Neuronal stem cell (in vitro differentiated cells): Measurements from ENCODE around the gene MAP7D1.

Experiments
- DNase-seq: peaks from one replicate; pipeline ENCODE4 v3.0.0-alpha.2; 2013; ENCODE audit warnings: low spot score
- H2AFZ ChIP-seq: one replicate; pipeline ENCODE4 v1.6.1; 2013; ENCODE audit warnings: mild to moderate bottlenecking, low read length, inconsistent platforms
- H2AK5ac ChIP-seq: 2 replicates; pipeline ENCODE4 v1.6.1; 2013; ENCODE audit warnings: low read depth, mild to moderate bottlenecking, inconsistent platforms, low read length, moderate library complexity, mixed read lengths
- H2BK120ac ChIP-seq: 2 replicates; pipeline ENCODE4 v1.6.1; 2013; ENCODE audit warnings: low read depth, mild to moderate bottlenecking, inconsistent platforms, low read length, moderate library complexity, mixed read lengths
- H2BK12ac ChIP-seq: one replicate; pipeline ENCODE4 v1.6.1; 2013; ENCODE audit warnings: low read length, inconsistent platforms
- H2BK15ac ChIP-seq: 2 replicates; pipeline ENCODE4 v1.6.1; 2013; ENCODE audit warnings: mild to moderate bottlenecking, low read length, inconsistent platforms, mixed read lengths
- H2BK5ac ChIP-seq: one replicate; pipeline ENCODE4 v1.6.1; 2013; ENCODE audit warnings: inconsistent platforms, mild to moderate bottlenecking, low read length, moderate library complexity
- H3K14ac ChIP-seq: one replicate; pipeline ENCODE4 v1.6.1; 2013; ENCODE audit warnings: low read length, inconsistent platforms
- H3K18ac ChIP-seq: 2 replicates; pipeline ENCODE4 v1.6.1; 2013; ENCODE audit warnings: low read length, inconsistent platforms
- H3K23ac ChIP-seq: 2 replicates; pipeline ENCODE4 v1.6.1; 2013; ENCODE audit warnings: low read depth, mild to moderate bottlenecking, mixed read lengths, low read length, inconsistent platforms; ENCODE audit not compliant: poor library complexity
- H3K27ac ChIP-seq: replicated peaks from 3 replicates; pipeline ENCODE4 v1.5.1; 2013; ENCODE audit warnings: low read length, inconsistent platforms
- H3K27me3 ChIP-seq, 3 experiments: 2 replicates each; pipeline ENCODE4 v1.6.1; 2013; ENCODE audit warnings: low read length in 3 of 3, mild to moderate bottlenecking in 2 of 3, inconsistent platforms in 1 of 3, low read depth in 1 of 3, mixed read lengths in 1 of 3, moderate library complexity in 1 of 3; ENCODE audit not compliant: control insufficient read depth in 3 of 3, insufficient read depth in 3 of 3
- H3K36me3 ChIP-seq, 2 donors: replicated peaks in 1 of 2; 2 replicates each; pipeline ENCODE4 v1.6.1; 2013; ENCODE audit warnings: low read length in 2 of 2; ENCODE audit not compliant: control insufficient read depth in 2 of 2, insufficient read depth in 2 of 2
- H3K4ac ChIP-seq: 2 replicates; pipeline ENCODE4 v1.6.1; 2013; ENCODE audit warnings: inconsistent platforms, mild to moderate bottlenecking, low read length, moderate library complexity
- H3K4me1 ChIP-seq, 2 donors: 1 replicate in 1 of 2; 2 replicates in 1 of 2; pipeline ENCODE4 v1.6.1; 2013; ENCODE audit warnings: low read length in 2 of 2, low read depth in 1 of 2; ENCODE audit not compliant: control insufficient read depth in 2 of 2, insufficient read depth in 1 of 2
- H3K4me2 ChIP-seq: one replicate; pipeline ENCODE4 v1.6.1; 2013; ENCODE audit warnings: mild to moderate bottlenecking, low read length, inconsistent platforms; ENCODE audit not compliant: insufficient read depth, poor library complexity, severe bottlenecking
- H3K4me3 ChIP-seq, 2 donors: 2 replicates each; pipeline ENCODE4 v1.5.1; 2013; ENCODE audit warnings: low read length in 2 of 2, mild to moderate bottlenecking in 2 of 2, inconsistent platforms in 1 of 2, moderate library complexity in 1 of 2
- H3K79me1 ChIP-seq: one replicate; pipeline ENCODE4 v1.6.1; 2013; ENCODE audit warnings: low read depth, mild to moderate bottlenecking, inconsistent platforms, low read length, moderate library complexity
- H3K9ac ChIP-seq: one replicate; pipeline ENCODE4 v1.6.1; 2013; ENCODE audit warnings: mild to moderate bottlenecking, low read depth, low read length, inconsistent platforms; ENCODE audit not compliant: poor library complexity
- H3K9me3 ChIP-seq, 2 donors: replicated peaks in 1 of 2; 2 replicates each; pipeline versions ENCODE3 to v1.6.1; 2013; ENCODE audit warnings: low read length in 2 of 2, mild to moderate bottlenecking in 2 of 2, inconsistent platforms in 1 of 2, low read depth in 1 of 2, mixed read lengths in 1 of 2, moderate library complexity in 1 of 2; ENCODE audit not compliant: control insufficient read depth in 2 of 2, insufficient read depth in 1 of 2
- H4K8ac ChIP-seq: one replicate; pipeline ENCODE4 v1.6.1; 2013; ENCODE audit warnings: low read depth, mild to moderate bottlenecking, inconsistent platforms, low read length, moderate library complexity
- H4K91ac ChIP-seq: one replicate; pipeline ENCODE4 v1.6.1; 2013; ENCODE audit warnings: low read length, low read depth, mild to moderate bottlenecking, inconsistent platforms; ENCODE audit not compliant: poor library complexity
- WGBS, 2 donors: extraction: QIAGEN DNeasy Blood & Tissue Kit; methylation state at CpG; one replicate each; pipeline ENCODE4 v1.1.7; 2013; ENCODE audit warnings: missing lambda C conversion rate in 2 of 2, mixed read lengths in 1 of 2; ENCODE audit not compliant: insufficient read length in 2 of 2, insufficient replicate concordance in 1 of 2; ENCODE audit errors: extremely low coverage in 2 of 2; 5-methylcytosine and 5-hydroxymethylcytosine counted together

MAP7D1 gene

GRCh38 chr1:36176106-36176949, 20.4 kb downstream of the MAP7D1 start:
- Histone ChIP-seq H2BK12ac (no peak overlapping the region), H3K4me1 (peaks cover 0 to 20% of the 10 kb centered on the region in 2 donors), H3K14ac (no peak overlapping the region), H3K36me3 (peaks cover 64 to 98% of the 10 kb centered on the region in 2 donors), H3K4me2 (no peak overlapping the region), H3K18ac (peak overlapping the region; percentile 87), H2BK5ac (peak overlapping the region; percentile 32), H3K23ac (peak overlapping the region; percentile 70), H2AFZ (no peak overlapping the region), H3K9me3 (peaks cover 0 to 2% of the 10 kb centered on the region in 2 donors), H2AK5ac (no peak overlapping the region), H2BK120ac (no peak overlapping the region), H4K91ac (no peak overlapping the region), H3K4ac (no peak overlapping the region), H3K9ac (no peak overlapping the region), H3K27me3 (no peaks in the 10 kb centered on the region), H3K27ac (no peak overlapping the region), H3K79me1 (peaks cover 14% of the 10 kb centered on the region), H3K4me3 (no peak overlapping the region), H4K8ac (peak overlapping the region; percentile 6), H2BK15ac (no peak overlapping the region)
- WGBS, 2 donors, result no CpG with 5 or more reads among the region's 76 CpGs
- DNase-seq, result no peak

GRCh38 chr1:36177589-36178431, 21.9 kb downstream of the MAP7D1 start:
- Histone ChIP-seq H3K27ac (no peak overlapping the region), H4K91ac (no peak overlapping the region), H3K4me2 (no peak overlapping the region), H2AK5ac (peak overlapping the region; percentile 47), H3K18ac (peak overlapping the region; percentile 19), H2BK5ac (no peak overlapping the region), H3K23ac (no peak overlapping the region), H3K4me1 (peaks cover 0 to 21% of the 10 kb centered on the region in 2 donors), H2BK15ac (no peak overlapping the region), H3K4ac (no peak overlapping the region), H3K9me3 (peaks cover 0 to 2% of the 10 kb centered on the region in 2 donors), H2BK120ac (no peak overlapping the region), H4K8ac (no peak overlapping the region), H3K27me3 (no peaks in the 10 kb centered on the region), H3K4me3 (no peak overlapping the region), H2BK12ac (no peak overlapping the region), H3K14ac (peak overlapping the region; percentile 91), H3K36me3 (peaks cover 57 to 93% of the 10 kb centered on the region in 2 donors), H2AFZ (no peak overlapping the region), H3K9ac (peak overlapping the region; percentile 10), H3K79me1 (peaks cover 14% of the 10 kb centered on the region)
- no peak for DNase-seq
- whole genome bisulfite sequencing, 2 donors, result no CpG with 5 or more reads among the region's 33 CpGs

GRCh38 chr1:36178471-36179219, 22.7 kb downstream of the MAP7D1 start:
- no peak for DNase-seq
- peaks cover 52 to 92% of the 10 kb centered on the region in 2 donors for H3K36me3 ChIP-seq
- no peak overlapping the region for H4K91ac ChIP-seq
- H3K23ac ChIP-seq, result peak overlapping the region; percentile 48
- no peak overlapping the region for H2BK120ac ChIP-seq
- H2BK15ac ChIP-seq, result no peak overlapping the region
- H2BK5ac ChIP-seq, result peak overlapping the region; percentile 20
- H3K79me1 ChIP-seq, result peaks cover 14% of the 10 kb centered on the region
- no peak overlapping the region for H3K27ac ChIP-seq
- no peaks in the 10 kb centered on the region for H3K27me3 ChIP-seq
- H3K4me3 ChIP-seq, result no peak overlapping the region
- H2AFZ ChIP-seq, result no peak overlapping the region
- WGBS, 2 donors, result no CpG with 5 or more reads among the region's 62 CpGs
- no peak overlapping the region for H3K4ac ChIP-seq
- H2AK5ac ChIP-seq, result peak overlapping the region; percentile 47
- H3K4me1 ChIP-seq, result peaks cover 0 to 21% of the 10 kb centered on the region in 2 donors
- peak overlapping the region; percentile 37 for H3K4me2 ChIP-seq
- H3K18ac ChIP-seq, result peak overlapping the region; percentile 86
- H3K9ac ChIP-seq, result peak overlapping the region; percentile 65
- peak overlapping the region; percentile 53 for H2BK12ac ChIP-seq
- no peak overlapping the region for H4K8ac ChIP-seq
- H3K14ac ChIP-seq, result peak overlapping the region; percentile 86
- H3K9me3 ChIP-seq, result peaks cover 0 to 2% of the 10 kb centered on the region in 2 donors
